HTERT RPE-1 (cell line): Measurements from ENCODE around the gene C17orf114.

ENCODE experiments used
- in situ Hi-C: fragments of 300-500 bp; cut with MboI; formaldehyde crosslinking; loops from 4 replicates; pipeline ENCODE4 v1.14.3; 2020; ENCODE audit warnings: low sequenced_read_pairs

Gene C17orf114

GRCh38 chr17:4788159-4788806 lies 13.8 kb downstream of the C17orf114 start:
- in situ Hi-C loops: no loop called here

- in situ Hi-C loops: no loop called here
Measured at GRCh38 chr17:4786516-4786915, 15.6 kb downstream of the C17orf114 start.

- in situ Hi-C loops: no loop called here
Measured at GRCh38 chr17:4786106-4786511, 16.0 kb downstream of the C17orf114 start, which contains the start of gene VMO1. TSS of gene VMO1 (minus strand) at chr17:4786364. CDS start at chr17:4786352, 12 bp downstream.

- in situ Hi-C loops: no loop called here
Measured at GRCh38 chr17:4785311-4786105, 16.6 kb downstream of the C17orf114 start.

GRCh38 chr17:4782652-4783051 lies 19.5 kb downstream of the C17orf114 start:
- in situ Hi-C loops: no loop called here

- in situ Hi-C loops: no loop called here
Measured at GRCh38 chr17:4780325-4780955, 21.7 kb downstream of the C17orf114 start.

GRCh38 chr17:4777969-4778760 lies 24.0 kb downstream of the C17orf114 start:
- in situ Hi-C loops: no loop called here

GRCh38 chr17:4772235-4772613 lies 29.9 kb downstream of the C17orf114 start:
- in situ Hi-C loops: no loop called here

GRCh38 chr17:4771519-4772234 lies 30.5 kb downstream of the C17orf114 start, which contains the start of gene TM4SF5:
TSS of gene TM4SF5 (plus strand) at chr17:4771886. CDS start at chr17:4771923, 37 bp downstream.
- in situ Hi-C loops: no loop called here

- in situ Hi-C loops: no loop called here
Measured at GRCh38 chr17:4769628-4770027, 32.5 kb downstream of the C17orf114 start.

- in situ Hi-C loops: no loop called here
Measured at GRCh38 chr17:4768298-4768697, 33.8 kb downstream of the C17orf114 start.

- in situ Hi-C loops: no loop called here
Measured at GRCh38 chr17:4766723-4767122, 35.4 kb downstream of the C17orf114 start.

- in situ Hi-C loops: no loop called here
Measured at GRCh38 chr17:4766201-4766600, 35.9 kb downstream of the C17orf114 start.

- in situ Hi-C loops: no loop called here
Measured at GRCh38 chr17:4764595-4764994, 37.5 kb downstream of the C17orf114 start.

GRCh38 chr17:4759776-4760236 lies 42.3 kb downstream of the C17orf114 start:
- in situ Hi-C loops: no loop called here

GRCh38 chr17:4753392-4753791 lies 48.7 kb downstream of the C17orf114 start:
- in situ Hi-C loops: no loop called here

- in situ Hi-C loops: no loop called here
Measured at GRCh38 chr17:4751932-4752331, 50.2 kb downstream of the C17orf114 start.
